Measurements from ENCODE around the gene PPP5C. TPM values are rescaled to one million over a fixed set of nuclear protein-coding genes. Genes with fewer than 3 reads are reported as not detected.

Gene PPP5C
- total RNA-seq, 1 experiment from 2014 or later: 79.9 TPM

- intact Hi-C loops (cut with micrococcal nuclease): loop anchor here (5.0 kb wide), 1 partner anchor 91 kb away; no protein-coding TSS in a partner anchor
- no peaks in the 10 kb centered on the region for H3K9me2 ChIP-seq (replicated peaks; ENCODE audit: low read length)
- H3F3A ChIP-seq (ENCODE audit: low read length, unreplicated experiment): no peaks in the 10 kb centered on the region
- H3K9me3 ChIP-seq (ENCODE audit: low read length): no peaks in the 10 kb centered on the region
- peaks cover 36% of the 10 kb centered on the region for H3K79me2 ChIP-seq (ENCODE audit: low read length)
- no peaks in the 10 kb centered on the region for H3K27me3 ChIP-seq (ENCODE audit: low read length)
- peak overlapping the region; percentile 74 for H3K9ac ChIP-seq (ENCODE audit: low read length)
- no TSS peak for BruUV-seq (replicated peaks)
- ATAC-seq (peak; percentile 2), DNase-seq (peak; percentile 5)
- peak overlapping the region; percentile 99 for H3K27ac ChIP-seq (ENCODE audit: low read length)
- H4K20me1 ChIP-seq (ENCODE audit: low read length): 0 out of 2 replicates have a peak, but pooled peaks cover 3% of the 10 kb centered on the region
- peak overlapping the region; percentile 40; the same call in 1 of the 2 replicates for H2AFZ ChIP-seq (ENCODE audit: low read length)
- no peak for TF ChIP-seq EZH2phosphoT487 (IDR thresholded peaks at IDR 0.05; ENCODE audit: borderline replicate concordance, low read length)
- peak; percentile 47; the same call in 1 of the 2 replicates for TF ChIP-seq CTCF (conservative IDR thresholded peaks at IDR 0.05; ENCODE audit: low read depth, low read length)
- peaks cover 47% of the 10 kb centered on the region for H3K4me1 ChIP-seq (ENCODE audit: insufficient read depth, low read length)
- H3K4me2 ChIP-seq (ENCODE audit: low read length): peak overlapping the region; percentile 85
- CTCF ChIA-PET: interaction anchor here (1.2 kb wide), 1 partner anchor 92 kb away, joined by 6 read pairs; no protein-coding TSS in a partner anchor
- POLR2A ChIA-PET (ENCODE audit: unreplicated experiment): no interaction called here
- peaks cover 11% of the 10 kb centered on the region for H3K36me3 ChIP-seq (ENCODE audit: low read depth, low read length)
- peak overlapping the region; percentile 53 for H3K4me3 ChIP-seq (ENCODE audit: low read length)
Measured at GRCh38 chr19:46372901-46373490, 26.1 kb downstream of the PPP5C start.

- Histone ChIP-seq H3K4me3 (ENCODE audit: low read length) (no peak overlapping the region; the same call in 1 of the 2 replicates), H4K20me1 (ENCODE audit: low read length) (0 out of 2 replicates have a peak, but pooled peaks cover 3% of the 10 kb centered on the region), H3K4me1 (ENCODE audit: insufficient read depth, low read length) (peaks cover 52% of the 10 kb centered on the region), H3K9me2 (replicated peaks; ENCODE audit: low read length) (no peaks in the 10 kb centered on the region), H3K4me2 (ENCODE audit: low read length) (peak overlapping the region; percentile 85), H3K27me3 (ENCODE audit: low read length) (no peaks in the 10 kb centered on the region), H3K79me2 (ENCODE audit: low read length) (peaks cover 36% of the 10 kb centered on the region), H3K36me3 (ENCODE audit: low read depth, low read length) (peaks cover 12% of the 10 kb centered on the region), H3K9me3 (ENCODE audit: low read length) (no peaks in the 10 kb centered on the region), H3K27ac (ENCODE audit: low read length) (peak overlapping the region; percentile 99), H3K9ac (ENCODE audit: low read length) (peak overlapping the region; percentile 79), H2AFZ (ENCODE audit: low read length) (0 out of 2 replicates have a peak overlapping the region, but pooled peaks have one; percentile 47), H3F3A (ENCODE audit: low read length, unreplicated experiment) (no peaks in the 10 kb centered on the region)
- POLR2A ChIA-PET (ENCODE audit: unreplicated experiment): no interaction called here
- BruUV-seq (replicated peaks): no TSS peak
- intact Hi-C loops (cut with micrococcal nuclease): loop anchor here (5.0 kb wide), 1 partner anchor 91 kb away; no protein-coding TSS in a partner anchor
- DNase-seq (peak; percentile 95), ATAC-seq (peak; percentile 75)
- CTCF ChIA-PET: interaction anchor here (1.2 kb wide), 1 partner anchor 93 kb away, joined by 6 read pairs; no protein-coding TSS in a partner anchor
- TF ChIP-seq EZH2 (IDR thresholded peaks at IDR 0.05; ENCODE audit: low read length, unreplicated experiment) (no peak), CTCF (conservative IDR thresholded peaks at IDR 0.05; ENCODE audit: low read depth, low read length) (peak; percentile 22; the same call in 1 of the 2 replicates), EZH2phosphoT487 (IDR thresholded peaks at IDR 0.05; ENCODE audit: borderline replicate concordance, low read length) (no peak)
Measured at GRCh38 chr19:46373491-46374359, 26.8 kb downstream of the PPP5C start.

All from PC-3 (cell line).